Activated CD8-positive, alpha-beta memory T cell treated with anti-CD3 and anti-CD28 coated beads for 1 hour (primary cell): ENCODE data around the gene VPS8.

Source experiments
- DNase-seq, 2 donors: peaks; one replicate each; pipeline ENCODE4 v3.0.0-alpha.2; 2020; ENCODE audit warnings: low read depth in 1 of 2; ENCODE audit errors: extremely low read depth in 1 of 2

VPS8 gene

DNA sequence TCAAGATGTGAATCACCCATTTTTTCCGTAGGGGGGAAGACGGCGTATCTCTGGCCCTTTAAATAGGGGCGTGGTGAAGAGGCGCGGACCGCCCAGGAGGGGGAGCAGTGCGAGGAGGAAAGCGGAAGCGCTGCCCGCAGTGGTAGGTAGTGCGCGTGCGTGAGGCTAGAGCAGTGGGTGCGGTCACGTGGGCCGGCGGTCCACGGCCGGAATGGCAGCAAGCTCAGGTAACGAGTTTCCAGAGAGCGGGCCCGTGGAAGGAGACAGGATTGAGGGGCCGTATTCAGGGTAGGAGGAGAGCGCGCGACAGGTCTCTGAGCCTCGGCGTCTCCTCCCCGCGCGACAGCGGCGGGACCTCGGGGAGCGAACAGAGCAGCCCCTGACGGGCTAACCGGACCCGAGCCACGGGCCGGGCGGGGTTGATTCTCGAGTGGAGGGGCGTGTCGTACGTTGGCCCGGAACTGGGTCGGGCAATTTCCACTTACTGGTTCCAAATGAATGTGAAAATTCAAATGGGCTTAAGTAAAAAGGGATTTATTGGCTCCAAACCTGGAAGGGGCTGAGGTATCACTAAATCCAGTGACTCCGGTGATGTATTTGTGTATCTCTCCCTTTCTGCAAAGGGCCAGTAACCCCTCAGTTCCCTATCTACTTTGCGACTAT, at the start of gene VPS8:
Gene VPS8, plus strand, starts transcription at position 168 of the 663 bp plus-strand sequence. CDS start 12,467 bp downstream, outside the sequence.
- DNase-seq: peak; percentile 93 to 94

GRCh38 chr3:184764191-184764590, 47.8 kb upstream of the VPS8 start:
- DNase-seq: no peak

- DNase-seq: no peak
These were observed 46.8 kb upstream of the VPS8 start for GRCh38 chr3:184765047-184765729.

DNA sequence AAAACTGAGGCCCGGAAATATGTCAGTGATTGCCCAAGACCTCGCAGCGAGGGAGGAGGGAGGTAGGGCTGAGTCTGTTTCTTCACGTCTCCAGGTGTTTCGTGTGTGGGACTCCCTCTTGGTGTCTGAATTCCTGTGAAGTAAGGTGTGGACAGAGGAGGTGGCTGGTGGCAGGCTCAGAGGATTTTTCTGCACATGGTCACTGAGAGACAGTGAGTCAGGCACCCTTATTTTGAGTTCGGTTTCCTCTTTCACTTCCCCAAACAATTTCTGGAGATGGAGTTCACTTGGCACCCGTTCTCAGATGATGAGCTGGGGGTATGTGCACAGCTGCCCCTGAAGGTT, 46.3 kb upstream of the VPS8 start:
- no peak for DNase-seq

DNA sequence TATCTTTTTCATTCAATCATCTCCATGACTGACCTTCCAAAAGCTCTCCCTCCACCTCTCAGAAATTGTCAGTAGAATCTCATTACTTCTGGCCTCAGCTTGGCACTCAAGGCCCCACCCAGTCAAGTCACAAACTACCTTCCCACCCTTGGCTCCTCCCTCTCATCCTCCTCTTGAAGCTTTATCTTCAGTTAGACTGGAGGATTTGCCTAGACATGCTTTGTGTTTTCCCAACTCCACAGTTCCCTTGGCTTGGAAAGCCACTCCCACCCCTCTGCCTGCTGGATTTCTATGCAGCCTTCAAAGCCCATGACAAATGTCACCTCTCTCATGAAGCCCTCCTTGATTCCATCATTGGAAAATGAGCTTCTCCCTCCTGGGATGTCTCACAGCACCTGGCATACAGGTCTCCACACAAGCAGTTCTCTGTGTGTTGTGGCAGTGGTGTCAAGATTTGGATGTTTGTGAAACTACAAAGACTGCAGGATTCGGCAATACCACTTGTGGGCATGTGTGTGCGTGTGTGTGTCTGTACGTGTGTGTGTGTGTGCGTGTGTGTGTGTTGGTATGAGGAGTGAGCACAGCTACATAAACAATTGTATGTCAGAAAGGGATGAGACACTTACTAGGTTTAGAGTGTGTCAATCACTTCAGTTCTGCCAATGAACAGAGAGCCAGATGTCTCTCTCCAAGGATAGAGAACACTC, 45.3 kb upstream of the VPS8 start:
- DNase-seq: no peak

DNA sequence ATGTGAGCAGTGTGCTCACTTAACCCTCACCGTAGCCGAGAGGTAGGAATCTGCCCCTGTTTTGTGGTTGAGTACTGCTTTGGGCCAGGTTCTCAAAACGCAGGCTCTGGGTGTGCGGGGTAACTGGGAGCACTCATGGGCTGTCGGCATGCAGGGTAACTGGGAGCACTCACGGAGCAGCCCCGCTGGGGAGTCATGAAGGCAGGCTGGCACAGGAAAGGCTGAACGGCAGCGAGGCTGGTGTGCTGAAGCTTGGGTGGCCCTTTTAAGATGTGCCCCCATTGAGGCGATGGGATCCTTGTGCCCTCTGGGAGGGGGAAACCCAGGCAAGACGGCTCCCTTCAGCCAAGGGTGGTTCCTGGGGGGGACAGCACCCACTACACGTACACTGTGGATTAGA, 44.6 kb upstream of the VPS8 start:
- DNase-seq: no peak

GRCh38 chr3:184769382-184770170, 42.4 kb upstream of the VPS8 start:
- no peak for DNase-seq

DNA sequence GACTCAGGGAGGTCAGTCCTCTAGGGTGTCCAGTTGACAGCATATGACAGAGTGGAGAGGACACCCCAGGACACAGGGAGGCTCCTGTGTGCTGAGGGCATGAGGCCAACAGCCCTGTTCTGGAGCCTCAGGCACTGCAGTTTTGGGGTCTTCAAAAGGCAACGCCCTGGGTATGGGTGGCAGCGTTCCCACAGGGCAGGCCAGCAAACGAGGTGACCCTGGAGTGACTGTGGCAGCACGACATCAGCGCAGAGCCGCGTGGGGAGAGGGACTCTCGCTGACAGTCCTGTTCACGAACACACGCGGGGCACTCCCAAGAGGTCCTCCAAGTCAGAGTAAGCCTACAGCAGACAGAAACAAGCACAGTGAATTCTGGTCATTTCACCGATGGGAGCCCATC, 41.4 kb upstream of the VPS8 start:
- no peak for DNase-seq

- DNase-seq: no peak
These were observed 40.5 kb upstream of the VPS8 start for GRCh38 chr3:184771301-184772127.

GRCh38 chr3:184772667-184773272, 39.2 kb upstream of the VPS8 start:
- no peak for DNase-seq

DNA sequence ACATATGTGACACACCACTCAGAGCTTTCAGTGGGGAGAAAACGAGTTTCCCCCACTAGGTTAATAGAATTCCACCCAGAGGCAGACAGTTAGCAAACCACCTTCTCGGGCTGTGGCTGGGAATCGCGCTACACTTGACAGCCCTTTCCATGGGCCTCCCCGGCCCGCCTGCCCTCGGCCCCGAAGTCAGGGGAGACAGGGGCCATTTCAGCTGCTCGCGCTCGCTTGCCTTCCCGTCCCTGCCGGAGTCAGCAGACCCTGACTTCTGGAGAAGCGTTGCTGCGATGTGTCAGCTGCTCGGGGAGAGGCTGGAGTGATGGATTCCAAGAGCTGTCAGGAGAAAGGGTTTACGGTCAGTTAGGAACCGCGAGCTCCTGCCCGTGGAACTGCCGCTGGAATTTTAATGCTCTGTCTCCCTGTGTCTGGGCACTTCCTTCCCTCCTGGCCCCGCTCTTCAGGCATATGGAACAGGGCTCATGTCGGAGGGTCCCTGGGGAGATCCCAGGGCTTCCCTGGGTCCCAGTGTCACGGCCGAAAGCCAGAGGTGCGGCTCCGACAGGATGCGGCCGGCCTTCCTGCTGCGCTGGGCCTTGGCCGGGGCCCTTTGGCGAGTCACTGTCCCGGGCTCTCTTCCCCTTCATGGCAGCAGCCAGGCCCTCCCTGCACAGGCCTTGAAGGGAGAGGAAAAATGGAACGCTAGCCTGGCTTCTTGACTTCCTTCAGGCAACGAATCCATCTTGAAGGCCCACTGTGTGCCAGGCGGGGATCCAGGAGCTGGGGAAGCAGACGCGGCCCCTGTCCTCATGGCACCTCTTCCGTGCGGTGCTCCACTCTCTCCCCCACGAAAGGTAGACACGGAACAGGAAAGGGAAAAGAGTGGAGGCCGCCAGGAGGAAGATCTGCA, 38.4 kb upstream of the VPS8 start:
- DNase-seq: no peak

- no peak for DNase-seq
These were observed 35.0 kb upstream of the VPS8 start for GRCh38 chr3:184776916-184777315.

- peak; percentile 62 for DNase-seq
These were observed 34.2 kb upstream of the VPS8 start for GRCh38 chr3:184777566-184778356.

- no peak for DNase-seq
These were observed 33.3 kb upstream of the VPS8 start for GRCh38 chr3:184778426-184779332.

DNA sequence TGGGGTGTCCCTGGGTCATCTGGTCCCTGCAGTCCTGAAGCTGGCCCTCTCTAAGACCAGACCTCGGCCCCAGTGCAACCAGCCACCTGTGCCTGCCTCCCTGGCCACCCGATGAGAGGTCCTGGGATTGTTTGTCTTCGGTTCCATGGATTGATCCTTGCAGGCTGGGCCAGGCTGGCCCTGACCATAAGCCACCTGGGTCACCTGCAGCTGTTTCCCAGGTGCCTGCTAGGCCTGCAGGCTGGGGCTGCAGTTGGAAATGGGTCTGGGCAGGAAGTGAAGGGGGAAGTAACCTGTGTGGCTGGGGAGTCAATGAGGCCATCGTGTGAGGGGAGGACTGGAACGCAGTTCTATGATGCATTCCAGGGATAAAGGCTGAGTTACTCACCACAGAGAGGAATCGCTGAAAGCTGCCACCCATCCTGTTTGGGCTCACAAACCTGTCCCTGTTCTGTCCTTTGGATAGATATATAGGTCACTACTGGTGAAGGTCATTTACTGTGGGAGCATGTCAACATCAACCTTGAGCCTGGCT, 30.9 kb upstream of the VPS8 start:
- DNase-seq: no peak

- DNase-seq: no peak
These were observed 30.2 kb upstream of the VPS8 start for GRCh38 chr3:184781801-184782200.

- no peak for DNase-seq
These were observed 28.6 kb upstream of the VPS8 start for GRCh38 chr3:184783319-184783718.
